ENCODE results near the gene PNMA8B.
"Not testable (repeated sequence)": the region's sequence is repeated elsewhere in the genome, so short reads cannot be mapped to it uniquely, and the experiment has no call there.

Gene PNMA8B, protein sequence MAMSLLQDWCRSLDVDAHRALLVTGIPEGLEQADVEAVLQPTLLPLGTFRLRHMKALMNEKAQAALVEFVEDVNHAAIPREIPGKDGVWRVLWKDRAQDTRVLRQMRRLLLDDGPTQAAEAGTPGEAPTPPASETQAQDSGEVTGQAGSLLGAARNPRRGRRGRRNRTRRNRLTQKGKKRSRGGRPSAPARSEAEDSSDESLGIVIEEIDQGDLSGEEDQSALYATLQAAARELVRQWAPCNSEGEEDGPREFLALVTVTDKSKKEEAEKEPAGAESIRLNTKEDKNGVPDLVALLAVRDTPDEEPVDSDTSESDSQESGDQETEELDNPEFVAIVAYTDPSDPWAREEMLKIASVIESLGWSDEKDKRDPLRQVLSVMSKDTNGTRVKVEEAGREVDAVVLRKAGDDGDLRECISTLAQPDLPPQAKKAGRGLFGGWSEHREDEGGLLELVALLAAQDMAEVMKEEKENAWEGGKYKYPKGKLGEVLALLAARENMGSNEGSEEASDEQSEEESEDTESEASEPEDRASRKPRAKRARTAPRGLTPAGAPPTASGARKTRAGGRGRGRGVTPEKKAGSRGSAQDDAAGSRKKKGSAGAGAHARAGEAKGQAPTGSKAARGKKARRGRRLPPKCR

DNA sequence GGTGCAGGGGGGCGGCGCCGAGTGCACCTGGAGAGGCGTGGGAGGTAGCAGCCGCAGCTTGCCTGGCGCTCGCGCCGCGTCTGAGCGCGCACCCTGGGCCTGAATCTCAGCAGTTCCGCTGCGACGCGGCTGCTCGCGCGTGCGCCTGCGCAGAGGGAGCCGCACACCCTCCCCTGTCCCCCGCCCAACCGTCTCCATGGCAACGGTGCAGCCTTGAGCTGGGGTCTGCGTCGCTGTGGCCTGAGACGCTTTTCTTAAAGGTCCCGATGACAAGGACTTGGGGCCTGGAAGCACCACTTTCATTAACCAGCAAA lies at the start of gene PNMA8B:
PNMA8B (minus strand) TSS at position 82 of the 314 bp plus-strand sequence. CDS start 402 bp downstream, outside the sequence.
- peak; percentile 34 for DNase-seq

- DNase-seq, result no peak
Observed at GRCh38 chr19:46544651-46545050, 49.0 kb upstream of the PNMA8B start.

GRCh38 chr19:46542428-46543230 lies 47.0 kb upstream of the PNMA8B start:
- peak; percentile 79 for DNase-seq

GRCh38 chr19:46537136-46538097 lies 41.8 kb upstream of the PNMA8B start:
- DNase-seq, result peak; percentile 72

- DNase-seq, result no peak
Observed at GRCh38 chr19:46536391-46536790, 40.7 kb upstream of the PNMA8B start.

DNA sequence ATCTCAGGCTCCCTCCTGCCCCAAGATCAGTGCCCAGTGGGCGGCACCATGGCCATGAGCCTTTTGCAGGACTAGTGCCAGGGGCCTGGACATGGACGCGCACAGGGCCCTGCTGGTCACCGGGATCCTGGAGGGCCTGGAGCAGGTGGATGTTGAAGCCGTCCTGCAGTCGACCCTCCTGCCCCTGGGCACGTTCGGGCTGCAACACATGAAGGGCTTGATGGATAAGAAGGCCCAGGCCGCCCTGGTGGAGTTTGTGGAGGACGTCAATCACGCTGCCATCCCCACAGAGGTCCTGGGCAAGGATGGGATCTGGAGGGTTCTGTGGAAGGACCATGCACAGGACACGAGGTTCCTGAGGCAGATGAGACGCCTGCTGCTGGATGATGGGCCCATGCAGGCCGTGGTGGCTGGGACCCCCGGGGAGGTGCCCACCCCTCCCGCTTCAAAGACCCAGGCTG lies 38.0 kb upstream of the PNMA8B start:
- DNase-seq, result no peak

DNA sequence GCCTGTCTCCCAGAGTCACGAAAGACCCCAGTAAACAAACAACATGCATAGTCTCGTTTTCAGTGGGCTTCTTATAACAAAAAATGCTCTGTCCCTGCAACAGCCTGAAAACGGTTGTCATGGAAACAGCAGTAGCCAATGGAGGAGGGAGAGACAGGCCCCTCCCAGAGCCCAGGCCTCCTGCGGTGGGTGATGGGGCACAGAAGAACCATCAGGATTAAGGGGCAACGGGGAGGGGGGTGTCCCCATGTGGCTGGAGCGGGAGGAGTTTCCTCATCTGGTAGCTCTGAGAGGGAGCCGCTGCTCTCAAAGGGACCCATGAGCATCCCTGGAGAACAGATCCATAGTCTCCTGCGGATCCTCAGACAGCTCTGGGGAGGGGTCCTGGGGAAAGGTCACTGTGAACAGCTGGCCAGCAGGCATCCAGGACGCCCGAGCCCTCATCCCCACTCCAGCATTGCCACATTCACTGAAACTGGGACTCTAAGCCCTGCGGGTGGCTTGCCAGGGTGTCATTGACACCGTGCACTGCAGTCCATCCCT lies 37.5 kb upstream of the PNMA8B start:
- no peak for DNase-seq

DNA sequence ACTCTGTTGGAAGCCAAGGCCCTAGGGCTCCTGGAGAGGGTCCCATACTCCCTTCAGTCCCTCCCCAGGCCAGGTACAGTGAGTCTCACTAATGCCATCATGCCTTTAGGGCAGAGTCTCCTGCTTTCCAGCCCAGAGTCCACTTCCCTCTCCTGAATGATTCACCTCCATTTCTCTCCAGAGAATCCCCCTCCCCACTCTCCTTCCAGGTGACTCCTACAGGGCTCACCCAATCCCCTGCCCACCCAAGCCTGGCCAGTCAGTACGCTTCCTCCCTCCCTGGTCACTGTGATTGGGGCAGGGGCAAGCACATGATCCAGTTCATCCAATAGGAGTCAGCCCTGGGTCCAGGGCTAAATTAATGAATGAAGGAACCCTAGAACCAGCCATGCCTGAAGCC lies 35.0 kb upstream of the PNMA8B start:
- no peak for DNase-seq

DNA sequence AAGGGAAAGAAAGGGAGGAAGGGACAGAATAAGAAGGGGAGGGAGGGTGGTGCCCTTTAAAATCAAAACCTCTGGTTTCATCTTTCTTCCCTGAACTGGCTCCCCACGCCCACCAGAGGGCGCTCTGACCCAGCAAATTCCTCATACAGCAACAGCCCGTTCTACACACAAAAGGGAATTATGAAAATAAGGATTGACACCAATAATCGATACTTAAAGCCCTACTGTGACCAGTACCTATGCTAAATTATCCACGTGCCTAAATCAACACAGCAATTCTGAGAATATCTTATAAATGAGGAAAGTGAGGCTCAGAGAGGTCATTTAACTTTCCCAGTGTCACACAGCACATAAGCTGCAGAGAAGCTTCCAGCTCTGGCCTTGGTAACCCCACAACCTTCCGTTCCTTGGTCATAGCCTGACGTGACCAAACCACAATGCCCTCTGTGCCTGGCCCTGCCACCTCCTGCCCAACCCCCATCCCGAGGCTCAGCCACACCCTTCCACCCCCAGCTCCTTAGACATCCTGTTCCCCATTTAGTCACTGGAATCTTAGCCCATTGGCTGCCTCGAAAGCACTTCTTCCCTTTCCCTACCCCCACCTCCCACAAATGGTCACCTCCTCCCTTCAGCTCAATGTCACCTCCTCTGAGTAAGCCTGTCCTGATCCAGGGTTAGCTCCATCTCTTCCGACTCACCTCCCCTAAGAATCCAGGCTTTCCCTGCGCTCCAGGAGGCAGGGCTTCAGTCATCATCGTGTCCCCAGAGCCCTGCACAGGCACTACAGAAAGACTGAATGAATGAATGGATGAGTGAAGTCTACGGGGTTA lies 34.2 kb upstream of the PNMA8B start:
- peak; percentile 72 for DNase-seq

- no peak for DNase-seq
Observed at GRCh38 chr19:46528601-46529590, 33.2 kb upstream of the PNMA8B start.

DNA sequence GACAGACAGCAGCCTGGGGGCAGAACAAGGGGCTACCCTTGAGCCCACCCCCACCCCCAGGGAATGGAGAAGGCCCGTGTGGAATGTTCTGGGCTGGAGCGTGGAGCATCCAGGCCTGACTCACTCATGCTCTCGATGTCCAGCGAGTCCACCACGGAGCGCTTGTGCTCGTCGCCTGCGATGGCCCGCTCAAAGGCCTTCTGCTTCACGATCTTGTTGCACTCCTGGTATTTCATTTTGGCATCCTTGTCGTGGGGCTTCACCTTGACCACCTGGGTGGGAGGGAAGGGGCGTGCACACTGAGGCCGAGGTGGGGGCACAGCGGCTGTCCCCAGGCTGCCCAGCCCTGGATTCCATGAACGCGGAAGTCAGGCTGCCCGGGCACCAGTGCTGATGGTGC lies 31.1 kb upstream of the PNMA8B start:
- DNase-seq, result not testable (repeated sequence)

- no peak for DNase-seq
Observed at GRCh38 chr19:46524308-46524707, 28.6 kb upstream of the PNMA8B start.

DNA sequence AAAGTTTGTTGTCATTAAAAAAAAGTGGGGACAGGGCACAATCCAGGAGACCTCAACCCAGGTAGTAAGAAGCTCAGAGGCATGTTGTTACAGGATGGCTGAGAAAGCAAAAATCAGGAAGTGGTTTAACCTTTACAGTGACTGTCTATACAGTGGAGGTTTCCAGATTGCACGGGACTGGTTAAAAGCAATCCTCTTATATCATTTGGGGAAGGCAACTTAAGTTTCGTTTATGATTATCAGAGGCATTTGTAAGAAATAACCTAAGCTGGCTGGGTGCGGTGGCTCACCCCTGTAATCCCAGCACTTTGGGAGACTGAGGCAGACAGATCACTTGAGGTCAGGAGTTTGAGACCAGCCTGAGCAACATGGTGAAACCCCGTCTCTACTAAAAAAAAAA lies 27.3 kb upstream of the PNMA8B start:
- not testable (repeated sequence) for DNase-seq

GRCh38 chr19:46521241-46521868 lies 25.7 kb upstream of the PNMA8B start:
- no peak for DNase-seq

GRCh38 chr19:46520616-46521015 lies 24.9 kb upstream of the PNMA8B start:
- no peak for DNase-seq

DNA sequence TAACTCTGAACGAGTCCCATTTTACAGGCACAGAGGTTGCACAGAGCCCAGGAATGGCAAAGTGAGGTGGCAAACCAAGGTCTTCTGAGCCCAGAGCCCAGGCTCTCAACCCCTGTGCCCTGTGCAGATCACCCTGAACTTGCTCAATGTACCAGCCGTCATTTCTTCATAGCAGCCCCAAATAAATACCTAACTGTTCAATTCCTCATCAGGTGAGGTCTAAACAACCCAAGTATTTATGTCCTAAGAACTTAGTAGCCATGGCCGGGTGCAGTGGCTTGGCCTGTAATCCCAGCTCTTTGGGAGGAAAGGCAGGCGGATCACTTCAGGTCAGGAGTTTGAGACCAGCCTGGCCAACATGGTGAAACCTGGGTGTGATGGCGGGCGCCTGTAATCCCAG lies 21.8 kb upstream of the PNMA8B start:
- no peak for DNase-seq

DNA sequence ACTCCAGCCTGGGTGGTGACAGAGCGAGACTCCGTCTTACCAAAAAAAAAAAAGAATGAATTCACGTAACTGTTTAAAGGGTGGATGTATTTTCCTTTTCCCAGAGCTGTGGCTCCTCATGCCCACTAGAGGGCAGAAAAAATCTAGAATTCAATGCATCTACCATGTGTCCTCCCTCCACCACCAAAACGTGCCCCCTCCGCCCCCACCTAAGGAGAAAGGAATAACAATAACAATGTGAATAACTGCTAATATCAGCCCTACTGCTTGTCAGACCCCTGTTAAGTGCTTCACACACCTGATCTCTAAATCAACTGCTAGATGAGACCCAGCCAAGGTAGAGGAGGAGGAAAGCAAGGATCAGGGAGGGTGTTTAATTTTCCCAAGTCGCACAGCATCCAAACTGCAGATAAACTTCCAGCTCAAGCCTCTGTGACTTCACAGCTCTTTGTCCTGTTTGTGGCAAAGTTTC lies 20.2 kb upstream of the PNMA8B start:
- no peak for DNase-seq

DNA sequence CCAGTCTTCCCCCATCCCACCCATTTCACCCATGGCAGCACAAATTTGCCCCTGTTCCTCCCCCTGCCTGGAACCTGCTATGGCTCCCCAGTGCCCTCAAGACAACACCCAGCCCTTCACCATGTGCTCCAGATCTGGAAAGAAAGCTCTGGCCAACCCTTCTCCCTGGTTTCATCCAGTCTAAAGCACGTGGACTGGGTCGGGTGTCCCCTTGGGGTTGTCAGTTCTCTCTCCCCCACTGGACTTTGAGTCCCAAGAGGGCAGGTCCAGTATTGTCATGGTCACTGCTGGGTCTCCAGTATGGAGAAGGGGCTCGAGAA lies 19.6 kb upstream of the PNMA8B start:
- no peak for DNase-seq

DNA sequence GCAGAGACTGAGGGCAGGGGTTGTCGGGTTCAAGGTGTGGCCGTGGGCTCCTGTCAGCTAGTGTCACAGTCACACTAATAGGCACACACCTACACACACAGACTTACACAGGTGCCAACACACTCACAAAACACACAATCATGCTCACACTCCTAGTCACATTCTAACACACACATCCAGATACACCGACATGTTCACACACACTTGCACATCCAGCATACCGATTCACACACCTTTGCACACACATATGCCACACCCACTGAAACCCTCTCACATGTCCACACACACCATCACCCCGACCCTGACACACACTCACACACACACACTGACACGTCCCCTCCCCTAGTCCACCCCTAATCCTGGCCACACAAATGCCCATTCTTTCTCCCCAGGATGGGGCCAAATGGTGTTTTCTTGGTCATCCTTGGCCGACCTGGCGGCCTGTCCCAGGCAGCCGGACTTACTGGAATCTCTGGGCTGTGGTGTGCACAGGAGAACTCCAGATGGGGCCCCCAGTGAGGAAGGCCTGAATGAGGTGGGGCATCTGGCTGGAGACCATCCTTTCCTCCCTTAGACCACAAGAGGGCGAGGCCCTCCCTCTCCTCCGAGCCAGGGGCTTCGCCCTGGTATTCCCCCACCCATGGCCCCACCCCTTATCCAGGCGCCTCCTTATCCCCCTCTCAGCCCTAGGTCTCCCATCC lies 19.1 kb upstream of the PNMA8B start:
- no peak for DNase-seq

Measured in stimulated activated CD4-positive, alpha-beta T cell treated with anti-CD3 and anti-CD28 coated beads, Interleukin-12 subunit alpha, Interleukin-12 subunit beta, amount 100 ng/mL, for 4 hours (primary cell).